H1 (cell line): ENCODE results near the gene ADGRV1. TPM values are rescaled to one million over a fixed set of nuclear protein-coding genes. Genes with fewer than 3 reads are reported as not detected.

Source experiments
- ATF2 ChIP-seq: IDR thresholded peaks from 2 replicates; pipeline ENCODE4 v1.6.1; 2012; ENCODE audit warnings: low read length, inconsistent platforms
- ATF3 ChIP-seq: IDR thresholded peaks from 2 replicates; pipeline ENCODE4 v1.6.1; 2011; ENCODE audit warnings: low read depth, mild to moderate bottlenecking, low read length; ENCODE audit not compliant: insufficient read depth
- BCL11A ChIP-seq, 2 experiments: IDR thresholded peaks; one replicate each; pipeline ENCODE4 v1.6.1; 2011; ENCODE audit warnings: low read depth in 2 of 2, low read length in 2 of 2, mild to moderate bottlenecking in 2 of 2
- CHD7 ChIP-seq: fragments of 300-600 bp; sonication (generic); IDR thresholded peaks from 2 replicates; pipeline ENCODE4 v1.7.1; 2012; ENCODE audit warnings: low read length, moderate library complexity, mild to moderate bottlenecking, inconsistent platforms; ENCODE audit not compliant: insufficient replicate concordance
- GTF2F1 ChIP-seq: IDR thresholded peaks from 2 replicates; pipeline ENCODE4 v1.6.1; 2012; ENCODE audit warnings: low read depth, low read length, improper control_type of control experiment, borderline replicate concordance
- RNF2 ChIP-seq: fragments of 200-900, 300-1000 bp; sonication (generic); IDR thresholded peaks from 2 replicates; pipeline ENCODE4 v1.7.1; 2016; ENCODE audit warnings: borderline replicate concordance, low read depth, mild to moderate bottlenecking, antibody characterized with exemption, low read length; ENCODE audit not compliant: poor library complexity, severe bottlenecking; ENCODE audit errors: missing control alignments
- SP2 ChIP-seq: IDR thresholded peaks from 2 replicates; pipeline ENCODE4 v1.6.1; 2012; ENCODE audit warnings: mild to moderate bottlenecking, low read length, inconsistent platforms
- TEAD4 ChIP-seq: IDR thresholded peaks from 2 replicates; pipeline ENCODE4 v1.6.1; 2012; ENCODE audit warnings: low read depth, low read length, inconsistent platforms, mixed read lengths
- ZNF274 ChIP-seq: IDR thresholded peaks from 2 replicates; pipeline ENCODE4 v1.7.0; 2012; ENCODE audit warnings: low read length, borderline replicate concordance; ENCODE audit errors: extremely low read depth
- polyA plus RNA-seq, 7 experiments: library from polyadenylated mRNA; depleted of rRNA in 3 of 7; stranded (reverse) in 5 of 7; unstranded in 2 of 7; fragments of >200 nt in 5 of 7; fragments of 200-250 nt in 2 of 7; gene quantifications; 1 replicate in 5 of 7; 2 replicates in 1 of 7; 4 replicates in 1 of 7; pipeline versions ENCODE4 v1.2.1 to v1.2.3, GENCODE V29; 2011 to 2013; ENCODE audit warnings: missing spikeins in 2 of 7, mixed read lengths in 2 of 7
- total RNA-seq: library from RNA; stranded (reverse); fragmentation: NEBNext Ultra II Directional; extraction: Animal tissue kit (Norgen Biotek cat#: 25700); gene quantifications from 2 replicates; pipeline ENCODE4 v1.2.1, GENCODE V29; 2021

The ADGRV1 gene
- total and polyA plus RNA-seq, 2 of the 8 experiments (the other 6 are each of a cell fraction or from before 2014, with no cell fraction given), result 53.1 to 62.2 TPM

DNA sequence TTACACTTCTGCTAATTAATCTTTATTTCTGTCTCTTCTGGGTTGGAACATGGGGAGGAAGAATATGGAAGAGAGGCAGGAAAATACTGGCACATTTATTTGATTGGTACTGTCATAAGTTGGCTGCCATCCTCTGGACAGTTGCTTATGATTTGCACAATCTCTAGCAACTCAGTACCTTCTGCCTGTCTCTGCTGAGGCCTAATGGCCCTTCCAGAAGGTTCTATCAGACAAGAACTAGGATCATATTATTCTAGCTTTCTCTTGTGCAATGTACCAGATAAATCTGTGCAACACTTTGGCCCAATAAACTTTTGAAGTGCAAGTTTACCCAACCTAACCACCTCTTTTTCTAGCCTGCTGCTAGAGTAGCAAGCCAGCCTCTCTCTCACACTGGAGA, 489.5 kb downstream of the ADGRV1 start (continued):
- TF ChIP-seq CHD7 (no peak), ZNF274 (no peak), RNF2 (no peak), ATF3 (no peak), TEAD4 (no peak), SP2 (no peak), BCL11A (IDR thresholded peaks at IDR 0.05; ENCODE audit: low read depth in 2 of 2, low read length in 2 of 2) (no peak), GTF2F1 (no peak), ATF2 (no peak)
